ENCODE data around the gene METTL25B.

The METTL25B gene

GRCh38 chr1:156726549-156727226 is 1.6 kb upstream of the METTL25B start:
- H3K9ac ChIP-seq (ENCODE audit: low read depth in 1 of 2, low read length in 2 of 2), result peak overlapping the region; percentile 38 to 49
- H3K27me3 ChIP-seq (ENCODE audit: control insufficient read depth in 2 of 2, insufficient read depth in 2 of 2, low read length in 2 of 2), result no peaks in the 10 kb centered on the region
- no peaks in the 10 kb centered on the region for H3K9me3 ChIP-seq (ENCODE audit: control insufficient read depth in 2 of 2, low read length in 2 of 2)
- H3K36me3 ChIP-seq (ENCODE audit: control insufficient read depth in 2 of 2, insufficient read depth in 2 of 2, low read length in 2 of 2), result peaks cover 26 to 32% of the 10 kb centered on the region in 2 donors
- peaks cover 35 to 36% of the 10 kb centered on the region in 2 donors for H3K4me1 ChIP-seq (ENCODE audit: control insufficient read depth in 2 of 2, insufficient read depth in 2 of 2, low read length in 2 of 2)
- H3K27ac ChIP-seq (ENCODE audit: low read depth in 2 of 2, low read length in 2 of 2), result no peak overlapping the region
- H3K4me3 ChIP-seq (ENCODE audit: low read length in 2 of 2), result peak overlapping the region; percentile 46 to 100

DNA sequence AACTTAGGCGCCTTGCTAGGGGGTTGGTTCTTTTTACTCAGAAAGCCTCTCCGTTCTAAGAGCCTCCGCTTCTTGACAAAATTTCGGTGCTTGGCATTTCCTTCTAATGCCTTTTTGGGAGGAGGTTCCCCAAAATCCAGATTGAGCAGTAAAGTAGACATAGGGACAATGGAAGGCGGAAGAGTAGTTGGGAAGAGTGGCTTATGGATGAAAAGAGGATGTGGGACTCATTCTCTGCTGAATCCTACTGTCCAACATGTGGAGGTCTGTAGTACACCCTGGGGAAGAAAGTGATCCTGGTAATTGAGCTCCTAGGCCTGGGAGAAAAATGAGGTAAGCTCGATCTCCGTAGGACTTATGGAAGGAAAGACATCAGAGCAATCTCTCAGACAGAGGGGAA is 777 bp upstream of the METTL25B start:
- peaks cover 30 to 35% of the 10 kb centered on the region in 2 donors for H3K36me3 ChIP-seq (ENCODE audit: control insufficient read depth in 2 of 2, insufficient read depth in 2 of 2, low read length in 2 of 2)
- H3K9ac ChIP-seq (ENCODE audit: low read depth in 1 of 2, low read length in 2 of 2), result peak overlapping the region; percentile 81 to 99
- H3K4me3 ChIP-seq (ENCODE audit: low read length in 2 of 2), result peak overlapping the region; percentile 89 to 100
- peak overlapping the region in 1 of 2 donors; percentile 96 for H3K27ac ChIP-seq (ENCODE audit: low read depth in 2 of 2, low read length in 2 of 2)
- no peaks in the 10 kb centered on the region for H3K9me3 ChIP-seq (ENCODE audit: control insufficient read depth in 2 of 2, low read length in 2 of 2)
- H3K4me1 ChIP-seq (ENCODE audit: control insufficient read depth in 2 of 2, insufficient read depth in 2 of 2, low read length in 2 of 2), result peaks cover 35 to 36% of the 10 kb centered on the region in 2 donors
- H3K27me3 ChIP-seq (ENCODE audit: control insufficient read depth in 2 of 2, insufficient read depth in 2 of 2, low read length in 2 of 2), result no peaks in the 10 kb centered on the region

- Histone ChIP-seq H3K9me3 (ENCODE audit: control insufficient read depth in 2 of 2, low read length in 2 of 2) (no peaks in the 10 kb centered on the region), H3K27ac (ENCODE audit: low read depth in 2 of 2, low read length in 2 of 2) (peak within 1 kb of the TSS; percentile 87 to 96), H3K9ac (ENCODE audit: low read depth in 1 of 2, low read length in 2 of 2) (peak within 1 kb of the TSS; percentile 95 to 99), H3K4me3 (ENCODE audit: low read length in 2 of 2) (peak within 1 kb of the TSS; percentile 89 to 100), H3K27me3 (ENCODE audit: control insufficient read depth in 2 of 2, insufficient read depth in 2 of 2, low read length in 2 of 2) (no peaks in the 10 kb centered on the region), H3K36me3 (ENCODE audit: control insufficient read depth in 2 of 2, insufficient read depth in 2 of 2, low read length in 2 of 2) (peaks cover 27 to 34% of the 10 kb centered on the region in 2 donors), H3K4me1 (ENCODE audit: control insufficient read depth in 2 of 2, insufficient read depth in 2 of 2, low read length in 2 of 2) (peaks cover 35 to 36% of the 10 kb centered on the region in 2 donors)
Measured at GRCh38 chr1:156728599-156729462, 562 bp downstream of the METTL25B start, which contains the start of gene ISG20L2. Gene ISG20L2, minus strand, starts transcription at chr1:156728766. Its CDS starts 1,114 bp downstream, at chr1:156727652.

DNA sequence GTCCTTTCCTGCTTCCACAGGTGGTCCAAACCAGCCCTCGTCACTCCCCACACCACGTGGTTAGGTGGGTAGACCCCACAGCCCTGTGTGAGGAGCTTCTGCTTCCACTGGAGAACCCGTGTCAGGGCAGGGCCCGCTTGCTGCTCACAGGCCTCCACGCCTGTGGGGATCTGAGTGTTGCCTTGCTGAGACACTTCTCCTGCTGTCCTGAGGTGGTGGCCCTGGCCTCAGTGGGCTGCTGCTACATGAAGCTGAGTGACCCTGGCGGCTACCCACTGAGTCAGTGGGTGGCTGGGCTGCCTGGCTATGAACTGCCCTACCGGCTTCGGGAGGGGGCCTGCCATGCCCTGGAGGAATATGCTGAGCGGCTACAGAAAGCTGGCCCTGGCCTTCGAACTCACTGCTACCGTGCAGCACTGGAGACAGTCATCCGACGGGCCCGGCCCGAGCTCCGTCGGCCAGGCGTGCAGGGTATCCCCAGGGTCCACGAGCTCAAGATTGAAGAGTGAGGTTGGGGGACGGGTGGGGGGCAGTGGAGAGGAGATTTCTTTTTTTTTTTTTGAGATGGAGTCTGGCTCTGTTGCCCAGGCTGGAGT is 5.8 kb downstream of the METTL25B start:
- Histone ChIP-seq H3K4me3 (ENCODE audit: low read length in 2 of 2) (no peak overlapping the region), H3K36me3 (ENCODE audit: control insufficient read depth in 2 of 2, insufficient read depth in 2 of 2, low read length in 2 of 2) (peaks cover 28 to 42% of the 10 kb centered on the region in 2 donors), H3K4me1 (ENCODE audit: control insufficient read depth in 2 of 2, insufficient read depth in 2 of 2, low read length in 2 of 2) (peaks cover under 1 to 3% of the 10 kb centered on the region in 2 donors), H3K27me3 (ENCODE audit: control insufficient read depth in 2 of 2, insufficient read depth in 2 of 2, low read length in 2 of 2) (no peaks in the 10 kb centered on the region), H3K9me3 (ENCODE audit: control insufficient read depth in 2 of 2, low read length in 2 of 2) (no peaks in the 10 kb centered on the region), H3K27ac (ENCODE audit: low read depth in 2 of 2, low read length in 2 of 2) (no peak overlapping the region), H3K9ac (ENCODE audit: low read depth in 1 of 2, low read length in 2 of 2) (no peak overlapping the region)

DNA sequence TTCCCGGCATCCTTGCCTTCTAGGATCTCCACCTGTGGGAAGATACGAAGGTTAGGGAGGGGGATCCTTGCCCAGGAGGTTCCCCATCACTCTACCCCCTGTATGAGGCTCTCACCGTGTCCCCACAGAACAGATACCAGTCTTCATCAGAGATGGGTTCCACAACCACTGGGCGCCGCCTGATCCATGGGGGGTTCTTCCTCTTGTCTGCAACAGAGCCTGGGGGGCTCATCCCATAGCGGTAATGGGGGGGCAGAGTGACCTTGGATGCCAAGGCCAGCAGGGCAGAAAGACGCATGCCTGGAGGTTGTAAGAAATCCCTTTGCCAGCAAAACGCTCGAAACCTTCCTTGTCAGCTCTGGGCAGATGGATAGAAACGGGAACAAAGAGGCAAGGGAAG is 10.1 kb downstream of the METTL25B start:
- H3K9me3 ChIP-seq (ENCODE audit: control insufficient read depth in 2 of 2, low read length in 2 of 2), result no peaks in the 10 kb centered on the region
- no peak overlapping the region for H3K9ac ChIP-seq (ENCODE audit: low read depth in 1 of 2, low read length in 2 of 2)
- H3K27me3 ChIP-seq (ENCODE audit: control insufficient read depth in 2 of 2, insufficient read depth in 2 of 2, low read length in 2 of 2), result no peaks in the 10 kb centered on the region
- H3K4me3 ChIP-seq (ENCODE audit: low read length in 2 of 2), result no peak overlapping the region
- H3K27ac ChIP-seq (ENCODE audit: low read depth in 2 of 2, low read length in 2 of 2), result no peak overlapping the region
- peaks cover 26 to 35% of the 10 kb centered on the region in 2 donors for H3K36me3 ChIP-seq (ENCODE audit: control insufficient read depth in 2 of 2, insufficient read depth in 2 of 2, low read length in 2 of 2)
- peaks cover 11 to 12% of the 10 kb centered on the region in 2 donors for H3K4me1 ChIP-seq (ENCODE audit: control insufficient read depth in 2 of 2, insufficient read depth in 2 of 2, low read length in 2 of 2)

DNA sequence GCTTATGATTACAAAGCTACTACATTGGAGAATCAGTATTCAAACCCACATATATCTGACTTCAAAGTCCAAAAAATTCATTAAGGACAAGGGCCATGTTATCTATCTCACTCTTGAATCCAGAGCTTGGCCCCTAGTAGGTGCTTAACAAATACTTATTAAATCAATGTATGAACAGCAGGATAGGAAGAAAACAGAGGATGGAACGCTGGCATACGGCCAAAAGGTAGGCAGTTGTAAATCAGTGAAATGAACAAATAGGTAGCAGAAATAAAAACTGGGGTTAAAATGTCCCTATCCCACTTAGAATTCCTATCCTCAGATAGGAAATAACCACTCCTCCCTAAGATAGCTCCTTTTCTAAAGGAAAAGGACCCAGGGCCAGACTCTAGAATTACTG is 10.6 kb downstream of the METTL25B start:
- no peak overlapping the region for H3K9ac ChIP-seq (ENCODE audit: low read depth in 1 of 2, low read length in 2 of 2)
- H3K36me3 ChIP-seq (ENCODE audit: control insufficient read depth in 2 of 2, insufficient read depth in 2 of 2, low read length in 2 of 2), result peaks cover 24 to 35% of the 10 kb centered on the region in 2 donors

DNA sequence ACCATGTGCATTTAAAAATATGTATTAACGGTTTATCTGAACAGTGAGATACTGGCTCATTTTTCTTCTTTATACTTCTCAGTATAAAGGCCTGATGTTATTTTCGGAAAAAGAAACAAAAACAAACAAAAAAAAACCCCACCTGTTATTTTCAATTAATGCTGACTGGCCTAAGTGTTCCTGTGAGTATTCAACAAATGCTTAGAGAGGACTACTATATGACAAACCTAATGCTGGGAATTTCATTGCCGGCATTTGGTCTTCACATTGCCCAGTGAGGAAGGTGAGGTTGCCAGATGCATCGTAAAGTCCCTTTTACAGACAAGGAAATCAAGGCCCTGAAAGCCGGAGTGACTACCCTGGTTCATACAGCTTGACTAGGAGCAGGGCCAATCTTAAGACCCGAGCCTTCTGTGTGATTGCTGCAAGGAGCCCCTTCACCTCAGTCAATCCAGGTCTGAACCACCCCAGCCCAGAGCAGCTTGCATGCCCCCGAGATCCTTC is 12.0 kb downstream of the METTL25B start:
- Histone ChIP-seq H3K27ac (ENCODE audit: low read depth in 2 of 2, low read length in 2 of 2) (peak overlapping the region; percentile 18 to 92), H3K36me3 (ENCODE audit: control insufficient read depth in 2 of 2, insufficient read depth in 2 of 2, low read length in 2 of 2) (peaks cover 22 to 41% of the 10 kb centered on the region in 2 donors), H3K4me3 (ENCODE audit: low read length in 2 of 2) (peak overlapping the region; percentile 79 to 97), H3K27me3 (ENCODE audit: control insufficient read depth in 2 of 2, insufficient read depth in 2 of 2, low read length in 2 of 2) (no peaks in the 10 kb centered on the region), H3K9me3 (ENCODE audit: control insufficient read depth in 2 of 2, low read length in 2 of 2) (no peaks in the 10 kb centered on the region), H3K9ac (ENCODE audit: low read depth in 1 of 2, low read length in 2 of 2) (peak overlapping the region; percentile 64 to 93), H3K4me1 (ENCODE audit: control insufficient read depth in 2 of 2, insufficient read depth in 2 of 2, low read length in 2 of 2) (peaks cover 11 to 12% of the 10 kb centered on the region in 2 donors)

More for the DNA sequence above, 10.6 kb downstream of the METTL25B start:
- Histone ChIP-seq H3K4me1 (ENCODE audit: control insufficient read depth in 2 of 2, insufficient read depth in 2 of 2, low read length in 2 of 2) (peaks cover 11 to 12% of the 10 kb centered on the region in 2 donors), H3K27ac (ENCODE audit: low read depth in 2 of 2, low read length in 2 of 2) (no peak overlapping the region), H3K9me3 (ENCODE audit: control insufficient read depth in 2 of 2, low read length in 2 of 2) (no peaks in the 10 kb centered on the region), H3K27me3 (ENCODE audit: control insufficient read depth in 2 of 2, insufficient read depth in 2 of 2, low read length in 2 of 2) (no peaks in the 10 kb centered on the region), H3K4me3 (ENCODE audit: low read length in 2 of 2) (no peak overlapping the region)

DNA sequence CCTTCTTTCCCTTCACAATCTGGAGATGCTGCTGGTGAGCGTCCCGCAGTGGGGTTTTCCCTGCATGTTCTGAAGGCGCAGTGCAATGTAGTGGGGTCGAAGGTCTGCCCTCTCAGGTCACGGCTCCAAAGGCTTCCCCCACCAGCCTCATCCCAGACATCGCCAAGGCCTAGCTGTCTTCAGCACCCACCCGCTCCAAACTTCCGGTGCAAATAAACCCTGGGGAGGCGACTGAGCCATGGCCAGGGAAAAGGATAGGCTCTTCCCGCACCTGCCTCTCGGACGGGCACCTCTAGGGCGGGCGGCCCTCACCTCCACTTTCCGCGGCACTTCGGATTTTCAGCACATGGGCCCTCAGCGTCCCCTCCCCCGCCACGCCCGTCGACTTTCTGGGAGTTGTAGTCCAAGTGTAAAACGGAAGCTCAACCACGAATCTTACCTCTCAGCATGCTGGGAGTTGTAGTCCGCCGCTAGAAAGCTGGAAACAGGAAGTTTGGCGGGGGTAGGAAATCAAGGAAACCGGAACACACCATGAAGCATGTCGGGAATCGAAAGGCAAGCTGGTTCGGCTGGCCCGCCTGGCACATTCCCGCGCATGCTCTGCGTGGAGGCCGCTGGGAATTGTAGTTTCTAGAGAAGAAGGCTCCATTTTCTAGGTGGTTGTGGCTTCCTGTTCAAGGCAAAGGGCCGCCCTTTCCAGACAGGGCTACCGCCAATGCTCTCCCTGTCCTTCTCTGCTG is 12.6 kb downstream of the METTL25B start, which contains the start of gene MRPL24:
MRPL24 (minus strand) TSS at position 348 of the 740 bp plus-strand sequence. CDS start 2,384 bp downstream, outside the sequence.
- Histone ChIP-seq H3K27me3 (ENCODE audit: control insufficient read depth in 2 of 2, insufficient read depth in 2 of 2, low read length in 2 of 2) (no peaks in the 10 kb centered on the region), H3K9me3 (ENCODE audit: control insufficient read depth in 2 of 2, low read length in 2 of 2) (no peaks in the 10 kb centered on the region), H3K36me3 (ENCODE audit: control insufficient read depth in 2 of 2, insufficient read depth in 2 of 2, low read length in 2 of 2) (peaks cover 20 to 44% of the 10 kb centered on the region in 2 donors), H3K4me1 (ENCODE audit: control insufficient read depth in 2 of 2, insufficient read depth in 2 of 2, low read length in 2 of 2) (peaks cover 14 to 17% of the 10 kb centered on the region in 2 donors), H3K27ac (ENCODE audit: low read depth in 2 of 2, low read length in 2 of 2) (peak within 1 kb of the TSS; percentile 81 to 92), H3K9ac (ENCODE audit: low read depth in 1 of 2, low read length in 2 of 2) (peak within 1 kb of the TSS; percentile 64 to 93), H3K4me3 (ENCODE audit: low read length in 2 of 2) (peak within 1 kb of the TSS; percentile 79 to 97)

GRCh38 chr1:156741481-156741983 is 13.3 kb downstream of the METTL25B start:
- H3K36me3 ChIP-seq (ENCODE audit: control insufficient read depth in 2 of 2, insufficient read depth in 2 of 2, low read length in 2 of 2), result peaks cover 20 to 41% of the 10 kb centered on the region in 2 donors
- H3K9ac ChIP-seq (ENCODE audit: low read depth in 1 of 2, low read length in 2 of 2), result peak overlapping the region; percentile 21 to 24

More at GRCh38 chr1:156741481-156741983, 13.3 kb downstream of the METTL25B start:
- Histone ChIP-seq H3K4me3 (ENCODE audit: low read length in 2 of 2) (peak overlapping the region; percentile 14 to 71), H3K4me1 (ENCODE audit: control insufficient read depth in 2 of 2, insufficient read depth in 2 of 2, low read length in 2 of 2) (peaks cover 19 to 23% of the 10 kb centered on the region in 2 donors), H3K27ac (ENCODE audit: low read depth in 2 of 2, low read length in 2 of 2) (peak overlapping the region; percentile 81 to 92), H3K27me3 (ENCODE audit: control insufficient read depth in 2 of 2, insufficient read depth in 2 of 2, low read length in 2 of 2) (no peaks in the 10 kb centered on the region), H3K9me3 (ENCODE audit: control insufficient read depth in 2 of 2, low read length in 2 of 2) (no peaks in the 10 kb centered on the region)
